Measurements from ENCODE around the gene APCDD1L.
A peak's percentile ranks its signal among the peaks of the same experiment; 100 is the strongest.

APCDD1L gene

GRCh38 chr20:58452667-58453255 is 62.4 kb downstream of the APCDD1L start:
- no peak for DNase-seq (ENCODE audit: low spot score)
- in situ Hi-C loops (cut with MboI; ENCODE audit: low pct_unique_long_range_greater_than_20kb, low sequenced_read_pairs, unreplicated experiment), result loop anchor here (10.0 kb wide), 1 partner anchor 218 kb away; no protein-coding TSS in a partner anchor
- no peak for TF ChIP-seq CTCF (IDR thresholded peaks at IDR 0.05; ENCODE audit: extremely low read depth, insufficient read depth, missing control alignments)

- DNase-seq (ENCODE audit: low spot score), result no peak
- in situ Hi-C loops (cut with MboI; ENCODE audit: low pct_unique_long_range_greater_than_20kb, low sequenced_read_pairs, unreplicated experiment), result loop anchor here (10.0 kb wide), 1 partner anchor 215 kb away; no protein-coding TSS in a partner anchor
- TF ChIP-seq CTCF (IDR thresholded peaks at IDR 0.05; ENCODE audit: extremely low read depth, insufficient read depth, missing control alignments), result no peak
Measured at GRCh38 chr20:58450254-58450653, 64.9 kb downstream of the APCDD1L start.

- DNase-seq (ENCODE audit: low spot score), result no peak
- no peak for TF ChIP-seq CTCF (IDR thresholded peaks at IDR 0.05; ENCODE audit: extremely low read depth, insufficient read depth, missing control alignments)
- in situ Hi-C loops (cut with MboI; ENCODE audit: low pct_unique_long_range_greater_than_20kb, low sequenced_read_pairs, unreplicated experiment), result loop anchor here (10.0 kb wide), 1 partner anchor 215 kb away; no protein-coding TSS in a partner anchor
Measured at GRCh38 chr20:58449681-58450221, 65.4 kb downstream of the APCDD1L start.

- DNase-seq (ENCODE audit: low spot score), result no peak
- in situ Hi-C loops (cut with MboI; ENCODE audit: low pct_unique_long_range_greater_than_20kb, low sequenced_read_pairs, unreplicated experiment), result no loop called here
- TF ChIP-seq CTCF (IDR thresholded peaks at IDR 0.05; ENCODE audit: extremely low read depth, insufficient read depth, missing control alignments), result no peak
Measured at GRCh38 chr20:58448958-58449357, 66.2 kb downstream of the APCDD1L start.

GRCh38 chr20:58447511-58448391 is 67.4 kb downstream of the APCDD1L start:
- no peak for DNase-seq (ENCODE audit: low spot score)
- in situ Hi-C loops (cut with MboI; ENCODE audit: low pct_unique_long_range_greater_than_20kb, low sequenced_read_pairs, unreplicated experiment), result no loop called here
- peak; percentile 78 for TF ChIP-seq CTCF (IDR thresholded peaks at IDR 0.05; ENCODE audit: extremely low read depth, insufficient read depth, missing control alignments)

GRCh38 chr20:58446960-58447265 is 68.3 kb downstream of the APCDD1L start:
- no peak for DNase-seq (ENCODE audit: low spot score)
- TF ChIP-seq CTCF (IDR thresholded peaks at IDR 0.05; ENCODE audit: extremely low read depth, insufficient read depth, missing control alignments), result no peak
- in situ Hi-C loops (cut with MboI; ENCODE audit: low pct_unique_long_range_greater_than_20kb, low sequenced_read_pairs, unreplicated experiment), result no loop called here

Measured in GM13977 (cell line).